D721Med (cell line): ENCODE data around the gene PRX.

Experiments used
- DNase-seq: peaks from one replicate; pipeline ENCODE4 v3.0.0; 2011; ENCODE audit warnings: low spot score; ENCODE audit not compliant: insufficient read length
- FAIRE-seq: peaks from 2 replicates; lab custom pipeline; 2011; peaks lifted over from hg19 to GRCh38; lab: Jason Lieb, UNC
- CTCF ChIP-seq: IDR thresholded peaks from 2 replicates; pipeline ENCODE4 v1.5.1; 2012; ENCODE audit warnings: mild to moderate bottlenecking, control low read depth; ENCODE audit not compliant: insufficient read depth; ENCODE audit errors: missing control alignments

Gene PRX

GRCh38 chr19:40392123-40392522, 21.1 kb downstream of the PRX start:
- no peak for DNase-seq
- FAIRE-seq: no peak
- no peak for TF ChIP-seq CTCF

- FAIRE-seq: no peak
Observed at GRCh38 chr19:40390084-40390742, 23.0 kb downstream of the PRX start, which contains the start of gene HIPK4. Gene HIPK4, minus strand, starts transcription at chr19:40390181. Its CDS starts 279 bp downstream, at chr19:40389902.

GRCh38 chr19:40389404-40390083, 23.6 kb downstream of the PRX start:
- FAIRE-seq (no peak), DNase-seq (no peak)
- no peak for TF ChIP-seq CTCF

More at GRCh38 chr19:40390084-40390742, 23.0 kb downstream of the PRX start, which contains the start of gene HIPK4:
- no peak for DNase-seq
- no peak for TF ChIP-seq CTCF

GRCh38 chr19:40388481-40388880, 24.7 kb downstream of the PRX start:
- TF ChIP-seq CTCF: no peak
- no peak for FAIRE-seq
- DNase-seq: no peak

GRCh38 chr19:40387155-40387554, 26.0 kb downstream of the PRX start:
- no peak for TF ChIP-seq CTCF
- FAIRE-seq (no peak), DNase-seq (no peak)

- DNase-seq: no peak
- no peak for FAIRE-seq
- TF ChIP-seq CTCF: no peak
Observed at GRCh38 chr19:40383668-40384248, 29.4 kb downstream of the PRX start.
